HEK293 (cell line): ENCODE measurements around the gene GPS1.

Source experiments
- HOXA7 ChIP-seq: sonication (generic); formaldehyde crosslinking; IDR thresholded peaks from 2 replicates; pipeline ENCODE4 v1.8.1; 2022; ENCODE audit warnings: missing genetic modification reagents, borderline replicate concordance
- PBX3 ChIP-seq: sonication (generic); formaldehyde crosslinking; IDR thresholded peaks from 2 replicates; pipeline ENCODE4 v1.8.1; 2022; ENCODE audit warnings: mild to moderate bottlenecking, moderate library complexity, missing genetic modification reagents
- WT1 ChIP-seq: fragments of 450-650 bp; formaldehyde crosslinking; IDR thresholded peaks from 2 replicates; pipeline ENCODE4 v1.5.1; 2016; ENCODE audit warnings: missing biosample characterization, missing genetic modification characterization
- YY1 ChIP-seq: fragments of 450-650 bp; formaldehyde crosslinking; IDR thresholded peaks from 2 replicates; pipeline ENCODE4 v1.5.1; 2018; ENCODE audit warnings: missing biosample characterization, missing genetic modification characterization
- ZBTB26 ChIP-seq: fragments of 450-650 bp; formaldehyde crosslinking; optimal IDR thresholded peaks from 2 replicates; pipeline ENCODE3; 2016; ENCODE audit warnings: missing biosample characterization, mild to moderate bottlenecking, missing genetic modification characterization
- ZBTB8A ChIP-seq: fragments of 450-650 bp; formaldehyde crosslinking; IDR thresholded peaks from 2 replicates; pipeline ENCODE4 v1.5.1; 2016; ENCODE audit warnings: missing biosample characterization, missing genetic modification characterization
- ZNF335 ChIP-seq: fragments of 450-650 bp; formaldehyde crosslinking; conservative IDR thresholded peaks from 2 replicates; pipeline ENCODE4 v1.5.1; 2016; ENCODE audit warnings: missing biosample characterization, missing genetic modification characterization
- ZNF350 ChIP-seq: fragments of 450-650 bp; formaldehyde crosslinking; IDR thresholded peaks from 2 replicates; pipeline ENCODE4 v1.5.0; 2017; ENCODE audit warnings: missing biosample characterization, mild to moderate bottlenecking, missing genetic modification characterization
- TF ChIP-seq, protein P1 (sequence below): fragments of 450-650 bp; formaldehyde crosslinking; IDR thresholded peaks from 2 replicates; pipeline ENCODE4 v1.5.1; 2016; ENCODE audit warnings: missing biosample characterization, missing genetic modification characterization
- TF ChIP-seq, protein P2 (sequence below): fragments of 450-650 bp; formaldehyde crosslinking; IDR thresholded peaks from 2 replicates; pipeline ENCODE4 v1.5.1; 2016; ENCODE audit warnings: missing biosample characterization, missing genetic modification characterization
- TF ChIP-seq, protein P3 (sequence below): fragments of 450-650 bp; formaldehyde crosslinking; IDR thresholded peaks from 2 replicates; pipeline ENCODE4 v1.5.1; 2016; ENCODE audit warnings: missing biosample characterization, missing genetic modification characterization

DNA sequence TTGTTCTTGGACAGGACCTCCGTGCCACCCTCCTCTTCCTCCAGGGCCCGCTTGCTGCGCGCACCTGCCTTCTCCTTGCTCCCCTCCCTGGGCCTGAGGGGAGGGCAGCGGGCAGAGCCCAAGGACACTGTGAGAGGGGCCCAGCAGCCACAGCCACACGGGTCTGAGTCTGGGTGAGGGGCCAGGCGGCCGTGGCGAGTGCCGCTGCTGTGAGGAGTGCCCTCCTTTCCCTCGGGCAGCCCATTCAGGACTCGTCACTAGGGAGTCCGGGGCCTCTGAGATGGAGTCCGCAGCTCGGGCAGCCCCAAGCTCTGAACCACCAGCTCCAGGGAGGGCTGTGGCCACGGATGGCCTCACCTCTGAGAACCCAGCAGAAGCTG, 8.3 kb downstream of the GPS1 start:
- no peak for TF ChIP-seq ZNF335 (tag by site-specific recombination)
- no peak for TF ChIP-seq ZBTB8A (tag by site-specific recombination)
- no peak for TF ChIP-seq WT1 (tag by site-specific recombination)
- TF ChIP-seq PBX3 (CRISPR knock-in tag): no peak
- TF ChIP-seq HOXA7 (CRISPR knock-in tag): no peak
- TF ChIP-seq, protein P1, sequence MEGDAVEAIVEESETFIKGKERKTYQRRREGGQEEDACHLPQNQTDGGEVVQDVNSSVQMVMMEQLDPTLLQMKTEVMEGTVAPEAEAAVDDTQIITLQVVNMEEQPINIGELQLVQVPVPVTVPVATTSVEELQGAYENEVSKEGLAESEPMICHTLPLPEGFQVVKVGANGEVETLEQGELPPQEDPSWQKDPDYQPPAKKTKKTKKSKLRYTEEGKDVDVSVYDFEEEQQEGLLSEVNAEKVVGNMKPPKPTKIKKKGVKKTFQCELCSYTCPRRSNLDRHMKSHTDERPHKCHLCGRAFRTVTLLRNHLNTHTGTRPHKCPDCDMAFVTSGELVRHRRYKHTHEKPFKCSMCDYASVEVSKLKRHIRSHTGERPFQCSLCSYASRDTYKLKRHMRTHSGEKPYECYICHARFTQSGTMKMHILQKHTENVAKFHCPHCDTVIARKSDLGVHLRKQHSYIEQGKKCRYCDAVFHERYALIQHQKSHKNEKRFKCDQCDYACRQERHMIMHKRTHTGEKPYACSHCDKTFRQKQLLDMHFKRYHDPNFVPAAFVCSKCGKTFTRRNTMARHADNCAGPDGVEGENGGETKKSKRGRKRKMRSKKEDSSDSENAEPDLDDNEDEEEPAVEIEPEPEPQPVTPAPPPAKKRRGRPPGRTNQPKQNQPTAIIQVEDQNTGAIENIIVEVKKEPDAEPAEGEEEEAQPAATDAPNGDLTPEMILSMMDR (tag by site-specific recombination): no peak
- TF ChIP-seq, protein P2, sequence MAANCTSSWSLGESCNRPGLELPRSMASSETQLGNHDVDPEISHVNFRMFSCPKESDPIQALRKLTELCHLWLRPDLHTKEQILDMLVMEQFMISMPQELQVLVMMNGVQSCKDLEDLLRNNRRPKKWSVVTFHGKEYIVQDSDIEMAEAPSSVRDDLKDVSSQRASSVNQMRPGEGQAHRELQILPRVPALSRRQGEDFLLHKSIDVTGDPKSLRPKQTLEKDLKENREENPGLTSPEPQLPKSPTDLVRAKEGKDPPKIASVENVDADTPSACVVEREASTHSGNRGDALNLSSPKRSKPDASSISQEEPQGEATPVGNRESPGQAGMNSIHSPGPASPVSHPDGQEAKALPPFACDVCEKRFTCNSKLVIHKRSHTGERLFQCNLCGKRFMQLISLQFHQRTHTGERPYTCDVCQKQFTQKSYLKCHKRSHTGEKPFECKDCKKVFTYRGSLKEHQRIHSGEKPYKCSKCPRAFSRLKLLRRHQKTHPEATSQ (tag by site-specific recombination): no peak
- TF ChIP-seq ZNF350: no peak
- TF ChIP-seq YY1 (tag by site-specific recombination): no peak
- TF ChIP-seq, protein P3, sequence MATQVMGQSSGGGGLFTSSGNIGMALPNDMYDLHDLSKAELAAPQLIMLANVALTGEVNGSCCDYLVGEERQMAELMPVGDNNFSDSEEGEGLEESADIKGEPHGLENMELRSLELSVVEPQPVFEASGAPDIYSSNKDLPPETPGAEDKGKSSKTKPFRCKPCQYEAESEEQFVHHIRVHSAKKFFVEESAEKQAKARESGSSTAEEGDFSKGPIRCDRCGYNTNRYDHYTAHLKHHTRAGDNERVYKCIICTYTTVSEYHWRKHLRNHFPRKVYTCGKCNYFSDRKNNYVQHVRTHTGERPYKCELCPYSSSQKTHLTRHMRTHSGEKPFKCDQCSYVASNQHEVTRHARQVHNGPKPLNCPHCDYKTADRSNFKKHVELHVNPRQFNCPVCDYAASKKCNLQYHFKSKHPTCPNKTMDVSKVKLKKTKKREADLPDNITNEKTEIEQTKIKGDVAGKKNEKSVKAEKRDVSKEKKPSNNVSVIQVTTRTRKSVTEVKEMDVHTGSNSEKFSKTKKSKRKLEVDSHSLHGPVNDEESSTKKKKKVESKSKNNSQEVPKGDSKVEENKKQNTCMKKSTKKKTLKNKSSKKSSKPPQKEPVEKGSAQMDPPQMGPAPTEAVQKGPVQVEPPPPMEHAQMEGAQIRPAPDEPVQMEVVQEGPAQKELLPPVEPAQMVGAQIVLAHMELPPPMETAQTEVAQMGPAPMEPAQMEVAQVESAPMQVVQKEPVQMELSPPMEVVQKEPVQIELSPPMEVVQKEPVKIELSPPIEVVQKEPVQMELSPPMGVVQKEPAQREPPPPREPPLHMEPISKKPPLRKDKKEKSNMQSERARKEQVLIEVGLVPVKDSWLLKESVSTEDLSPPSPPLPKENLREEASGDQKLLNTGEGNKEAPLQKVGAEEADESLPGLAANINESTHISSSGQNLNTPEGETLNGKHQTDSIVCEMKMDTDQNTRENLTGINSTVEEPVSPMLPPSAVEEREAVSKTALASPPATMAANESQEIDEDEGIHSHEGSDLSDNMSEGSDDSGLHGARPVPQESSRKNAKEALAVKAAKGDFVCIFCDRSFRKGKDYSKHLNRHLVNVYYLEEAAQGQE: no peak
- no peak for TF ChIP-seq ZBTB26
